Activated T-cell treated with anti-CD3 and anti-CD28 coated beads for 1 hour (primary cell): Measurements from ENCODE around the gene SEMA5A.

Source experiments
- DNase-seq: peaks from one replicate; pipeline ENCODE4 v3.0.0-alpha.2; 2020; ENCODE audit warnings: low read depth

The SEMA5A gene

GRCh38 chr5:9112520-9113291 lies 433.2 kb downstream of the SEMA5A start:
- DNase-seq = no peak

DNA sequence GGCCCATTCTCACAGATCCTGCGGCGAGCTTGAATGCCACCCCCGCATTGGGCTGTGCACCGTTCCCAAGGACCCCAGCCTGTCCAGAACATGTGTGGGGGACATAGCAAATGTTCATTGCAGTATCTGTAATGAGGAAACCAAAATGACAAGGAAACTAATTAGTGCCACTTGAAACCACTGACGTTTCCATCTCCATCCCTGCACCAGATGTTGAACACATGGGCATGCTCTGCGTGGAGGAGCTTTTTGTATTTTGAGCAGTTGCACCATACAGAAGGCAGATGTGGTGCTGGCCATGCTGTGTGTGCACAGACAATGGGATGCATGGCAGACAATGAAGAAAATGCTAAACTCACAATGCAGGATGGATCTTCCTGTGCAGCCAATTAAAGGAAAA lies 437.7 kb downstream of the SEMA5A start:
- no peak for DNase-seq

GRCh38 chr5:9105851-9106250 lies 440.0 kb downstream of the SEMA5A start:
- no peak for DNase-seq

GRCh38 chr5:9104571-9105339 lies 441.1 kb downstream of the SEMA5A start:
- DNase-seq = no peak

- no peak for DNase-seq
Observed at GRCh38 chr5:9103290-9103689, 442.6 kb downstream of the SEMA5A start.

GRCh38 chr5:9099689-9100088 lies 446.2 kb downstream of the SEMA5A start:
- no peak for DNase-seq

DNA sequence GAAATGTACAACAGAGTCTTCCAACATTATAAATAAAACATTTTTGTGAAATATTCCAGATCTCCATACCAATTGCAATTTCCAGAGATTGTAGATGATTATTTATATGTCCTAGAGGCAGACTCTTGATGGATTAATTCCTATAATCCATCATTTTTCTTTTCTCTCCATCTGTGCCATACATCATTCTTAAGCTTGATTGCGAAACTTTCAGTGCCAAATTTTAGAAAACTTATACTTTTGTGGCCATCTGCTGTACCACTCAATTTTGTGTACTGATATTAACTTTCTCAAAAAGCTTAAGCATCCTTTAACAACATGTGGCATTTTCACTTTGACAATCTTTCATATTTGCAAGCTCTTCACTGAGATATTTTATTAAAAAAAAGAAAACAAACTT lies 446.9 kb downstream of the SEMA5A start:
- DNase-seq = no peak

DNA sequence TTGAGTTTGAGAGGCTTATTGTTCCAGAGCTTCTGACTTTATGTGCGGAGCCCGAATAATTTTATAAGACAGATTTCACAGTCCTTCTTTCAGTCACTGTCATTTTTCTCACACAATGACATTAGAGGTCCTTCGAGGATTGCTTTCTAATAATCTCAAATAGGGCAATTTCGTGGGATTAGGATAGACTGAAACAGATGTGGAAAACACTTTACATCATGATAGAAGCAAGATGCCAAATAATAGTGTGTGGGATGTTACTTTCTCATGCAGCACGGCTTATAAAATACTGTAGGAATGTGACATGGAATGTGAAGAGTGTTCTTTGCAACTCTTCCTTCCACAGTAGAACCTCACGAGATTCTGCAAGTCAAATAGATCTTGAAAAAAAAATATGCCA lies 451.3 kb downstream of the SEMA5A start:
- no peak for DNase-seq

GRCh38 chr5:9091896-9092662 lies 453.8 kb downstream of the SEMA5A start:
- DNase-seq = no peak

DNA sequence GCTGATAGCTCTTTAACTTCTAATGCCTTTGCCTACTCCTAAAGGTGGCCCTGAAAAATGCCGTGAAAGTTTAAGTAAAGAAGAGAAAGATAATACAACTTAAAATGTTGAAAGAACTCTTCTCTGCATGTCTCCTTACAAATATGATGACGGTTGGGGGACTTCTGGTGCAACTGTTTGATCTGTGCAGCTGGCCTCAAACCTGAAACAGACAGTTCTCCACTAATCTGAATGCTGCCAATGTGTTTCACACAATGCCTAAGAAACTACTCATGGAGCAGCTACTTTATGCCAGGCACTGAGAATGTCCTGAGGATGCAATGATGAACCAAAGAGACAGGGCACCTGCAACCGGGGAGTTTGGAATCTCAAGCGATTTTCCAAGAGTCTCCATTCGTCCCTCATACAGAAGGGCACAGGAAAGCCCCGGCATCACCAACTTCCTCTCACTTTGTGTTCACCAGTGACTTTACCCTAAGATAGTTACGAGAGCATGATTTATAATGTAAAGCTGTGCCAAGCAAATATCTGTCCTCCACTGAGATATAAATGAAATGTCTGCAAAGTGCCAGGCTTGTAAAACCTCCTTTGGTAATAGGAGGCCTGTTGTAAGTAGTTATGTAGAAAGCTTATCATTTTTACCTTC lies 455.4 kb downstream of the SEMA5A start:
- no peak for DNase-seq

DNA sequence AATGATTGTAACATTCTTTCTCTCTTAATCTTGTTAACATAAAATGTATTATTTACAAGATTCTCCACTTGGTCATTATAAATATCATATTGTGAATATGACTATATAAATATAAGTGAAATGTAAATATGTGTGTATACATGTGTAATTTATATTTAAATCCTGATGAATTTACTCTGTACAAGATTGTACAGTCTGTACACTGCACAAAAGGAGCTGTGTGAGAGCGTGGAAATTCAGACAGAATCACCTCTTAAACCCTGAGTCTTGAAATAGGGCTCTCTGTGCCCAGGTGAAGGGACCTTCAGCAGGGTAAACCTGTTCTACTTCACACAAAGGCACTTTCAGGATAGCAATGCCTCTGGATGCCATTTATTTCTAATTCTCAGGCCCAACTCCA lies 456.0 kb downstream of the SEMA5A start:
- DNase-seq = no peak

DNA sequence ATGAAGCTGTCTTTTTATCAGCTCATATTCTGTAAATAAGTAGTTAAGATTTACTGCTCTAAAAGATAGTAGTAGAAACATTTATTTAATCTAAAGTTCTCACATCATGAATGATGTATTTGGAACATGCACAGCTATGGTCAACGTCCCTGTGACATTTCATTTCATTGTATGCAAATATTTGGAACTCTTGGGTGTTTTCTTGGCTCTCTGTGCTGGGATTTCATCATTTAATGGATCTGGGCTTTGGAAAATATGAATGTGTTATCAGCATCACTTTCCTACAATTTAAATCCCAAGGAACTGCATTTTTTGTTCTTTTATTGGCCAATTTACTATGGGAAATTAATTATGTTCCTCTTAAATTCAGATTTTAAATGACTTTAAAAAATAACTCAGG lies 462.9 kb downstream of the SEMA5A start:
- no peak for DNase-seq

GRCh38 chr5:9072701-9073100 lies 473.2 kb downstream of the SEMA5A start:
- no peak for DNase-seq

DNA sequence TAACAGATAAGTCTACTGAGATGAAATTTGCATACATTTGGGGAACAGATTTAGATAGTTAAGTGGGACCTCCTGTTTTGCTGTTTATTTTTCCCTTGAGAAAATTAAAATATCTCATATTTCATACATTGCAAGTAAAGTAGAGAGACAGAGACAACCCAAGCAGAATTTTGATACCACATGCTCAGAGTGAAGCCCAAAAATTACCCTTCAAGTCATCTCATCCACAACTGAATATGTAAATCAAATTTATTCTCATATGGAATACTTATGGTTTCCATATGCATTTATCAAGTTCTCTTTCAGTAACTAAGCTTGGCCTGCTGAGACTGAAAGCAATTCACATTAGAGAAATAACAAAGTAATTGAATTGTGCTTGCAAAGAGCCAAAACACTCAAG lies 474.4 kb downstream of the SEMA5A start:
- no peak for DNase-seq

- no peak for DNase-seq
Observed at GRCh38 chr5:9071074-9071473, 474.8 kb downstream of the SEMA5A start.

- no peak for DNase-seq
Observed at GRCh38 chr5:9069650-9070049, 476.2 kb downstream of the SEMA5A start.

DNA sequence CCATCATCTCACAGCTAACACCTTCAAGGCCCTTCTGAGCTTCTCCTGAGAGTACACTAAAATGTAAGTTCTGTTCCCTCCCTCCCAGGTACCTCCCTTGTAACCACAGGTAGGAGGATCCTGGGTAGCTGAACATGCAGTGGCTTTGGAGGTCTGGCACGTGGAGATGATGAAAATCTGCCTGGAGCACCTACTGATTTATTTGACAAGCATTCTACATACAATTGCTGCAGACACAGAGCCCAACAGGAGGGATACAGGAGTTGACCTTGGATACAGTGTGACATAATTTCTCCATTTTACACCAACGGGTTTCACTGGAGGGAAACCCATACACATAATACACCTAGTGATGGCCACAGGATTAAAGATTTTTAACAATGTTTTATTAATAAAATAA lies 478.7 kb downstream of the SEMA5A start:
- DNase-seq = no peak

GRCh38 chr5:9066349-9066748 lies 479.5 kb downstream of the SEMA5A start:
- no peak for DNase-seq

GRCh38 chr5:9063615-9064245 lies 482.1 kb downstream of the SEMA5A start:
- DNase-seq = no peak

- no peak for DNase-seq
Observed at GRCh38 chr5:9062873-9063272, 483.0 kb downstream of the SEMA5A start.

DNA sequence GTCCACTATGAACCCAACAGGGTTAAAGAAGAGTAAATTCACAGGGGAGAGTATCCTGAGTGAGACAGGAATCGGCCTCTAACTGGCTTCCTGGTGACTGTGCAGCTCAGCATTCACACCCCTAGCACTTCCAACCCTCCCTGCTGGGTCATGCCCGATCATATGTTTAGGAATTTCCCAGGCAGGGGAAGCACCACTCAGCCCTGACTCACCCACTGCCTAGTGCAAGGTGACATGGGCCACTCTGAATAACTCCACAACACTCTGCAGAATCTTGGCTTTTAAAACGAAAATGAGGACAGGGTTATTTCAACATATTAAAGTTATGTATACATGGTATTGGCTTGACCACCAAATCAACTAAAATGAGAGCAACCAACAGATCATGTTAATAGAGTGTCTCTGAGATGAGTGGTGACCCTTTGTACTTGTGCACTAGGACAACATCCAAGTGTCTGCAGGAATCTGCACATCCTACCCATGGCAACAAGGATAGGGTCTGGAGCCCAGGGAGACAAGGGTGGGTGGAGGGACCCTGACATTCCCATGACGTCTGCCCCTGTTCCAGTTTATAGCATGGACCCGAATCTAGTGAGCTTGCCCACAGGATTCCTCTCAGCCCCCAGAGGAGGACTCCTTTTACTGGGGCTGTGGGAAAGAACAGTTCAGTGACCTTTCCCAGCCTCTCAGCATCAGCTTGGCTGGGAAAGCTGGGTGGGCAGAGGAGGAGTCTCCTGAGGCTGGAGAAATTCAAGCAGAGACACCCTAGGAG lies 485.8 kb downstream of the SEMA5A start:
- DNase-seq = no peak
